SKM-1 (cell line): ENCODE measurements around the gene TMEM184A.

ENCODE experiments used
- DNase-seq: peaks from one replicate; lab custom pipeline; 2025; ENCODE audit not compliant: unreplicated experiment; lab: John Stamatoyannopoulos, UW

TMEM184A gene

GRCh38 chr7:1569016-1569415 lies 13.0 kb upstream of the TMEM184A start:
- DNase-seq, result no peak

GRCh38 chr7:1567896-1568510 lies 12.0 kb upstream of the TMEM184A start:
- DNase-seq, result no peak

GRCh38 chr7:1567049-1567771 lies 11.2 kb upstream of the TMEM184A start:
- no peak for DNase-seq

GRCh38 chr7:1566687-1567048 lies 10.7 kb upstream of the TMEM184A start:
- DNase-seq, result no peak

GRCh38 chr7:1564603-1565022 lies 8.6 kb upstream of the TMEM184A start:
- no peak for DNase-seq

- DNase-seq, result no peak
Observed at GRCh38 chr7:1563981-1564602, 8.1 kb upstream of the TMEM184A start.

- DNase-seq, result no peak
Observed at GRCh38 chr7:1562597-1563051, 6.6 kb upstream of the TMEM184A start.

GRCh38 chr7:1562116-1562515 lies 6.1 kb upstream of the TMEM184A start:
- no peak for DNase-seq

GRCh38 chr7:1561036-1561940 lies 5.3 kb upstream of the TMEM184A start:
- DNase-seq, result no peak

GRCh38 chr7:1560620-1561031 lies 4.6 kb upstream of the TMEM184A start:
- DNase-seq, result no peak

GRCh38 chr7:1559626-1560590 lies 3.9 kb upstream of the TMEM184A start:
- DNase-seq, result no peak

GRCh38 chr7:1558841-1559625 lies 3.0 kb upstream of the TMEM184A start:
- no peak for DNase-seq

GRCh38 chr7:1558181-1558811 lies 2.3 kb upstream of the TMEM184A start:
- no peak for DNase-seq

- DNase-seq, result no peak
Observed at GRCh38 chr7:1557771-1558170, 1.8 kb upstream of the TMEM184A start.

- DNase-seq, result no peak
Observed at GRCh38 chr7:1557006-1557405, 1.0 kb upstream of the TMEM184A start.

GRCh38 chr7:1555046-1555812 lies 776 bp downstream of the TMEM184A start:
- no peak for DNase-seq

- DNase-seq, result no peak
Observed at GRCh38 chr7:1554333-1555045, 1.5 kb downstream of the TMEM184A start.
